HG02623 (cell line): ENCODE results near the gene PACC1.
A peak's percentile ranks its signal among the peaks of the same experiment; 100 is the strongest.

Experiments used
- ATAC-seq: cut with Tn5 transposase; IDR thresholded peaks from one replicate; pipeline ENCODE4 v1.9.1; 2021; ENCODE audit warnings: moderate library complexity; ENCODE audit not compliant: unreplicated experiment

Gene PACC1

GRCh38 chr1:212438831-212439237, 24.1 kb upstream of the PACC1 start:
- ATAC-seq, result no peak

GRCh38 chr1:212437179-212437798, 22.6 kb upstream of the PACC1 start:
- ATAC-seq, result no peak

- no peak for ATAC-seq
Observed at GRCh38 chr1:212434992-212435391, 20.3 kb upstream of the PACC1 start.

GRCh38 chr1:212433577-212434462, 19.1 kb upstream of the PACC1 start:
- no peak for ATAC-seq

GRCh38 chr1:212432661-212433576, 18.2 kb upstream of the PACC1 start, which contains the start of gene NENF:
Gene NENF, plus strand, starts transcription at chr1:212432920. Its CDS starts 24 bp downstream, at chr1:212432944.
- peak; percentile 99 for ATAC-seq

GRCh38 chr1:212432272-212432660, 17.6 kb upstream of the PACC1 start:
- ATAC-seq, result no peak

- no peak for ATAC-seq
Observed at GRCh38 chr1:212431644-212432043, 17.0 kb upstream of the PACC1 start.

- no peak for ATAC-seq
Observed at GRCh38 chr1:212430955-212431394, 16.3 kb upstream of the PACC1 start.

GRCh38 chr1:212430416-212430815, 15.7 kb upstream of the PACC1 start:
- ATAC-seq, result no peak

- ATAC-seq, result no peak
Observed at GRCh38 chr1:212428496-212428895, 13.8 kb upstream of the PACC1 start.

- no peak for ATAC-seq
Observed at GRCh38 chr1:212423879-212424278, 9.2 kb upstream of the PACC1 start.

- ATAC-seq, result no peak
Observed at GRCh38 chr1:212421165-212421564, 6.5 kb upstream of the PACC1 start.

GRCh38 chr1:212415107-212415841, 588 bp upstream of the PACC1 start:
- no peak for ATAC-seq

- no peak for ATAC-seq
Observed at GRCh38 chr1:212413902-212414327, 771 bp downstream of the PACC1 start.

GRCh38 chr1:212412374-212412773, 2.3 kb downstream of the PACC1 start:
- no peak for ATAC-seq

GRCh38 chr1:212410231-212410820, 4.4 kb downstream of the PACC1 start:
- no peak for ATAC-seq

- no peak for ATAC-seq
Observed at GRCh38 chr1:212402666-212403321, 11.9 kb downstream of the PACC1 start.

GRCh38 chr1:212401838-212402582, 12.7 kb downstream of the PACC1 start:
- no peak for ATAC-seq

- ATAC-seq, result no peak
Observed at GRCh38 chr1:212401042-212401441, 13.6 kb downstream of the PACC1 start.
